Pancreas (tissue), 10 donors: Measurements from ENCODE around the gene ECPAS. TPM values are rescaled to one million over a fixed set of nuclear protein-coding genes. Genes with fewer than 3 reads are reported as not detected.
"Not testable (repeated sequence)": the region's sequence is repeated elsewhere in the genome, so short reads cannot be mapped to it uniquely, and the experiment has no call there.

Source experiments
- ATAC-seq, 4 donors: fragments of 200-7000 bp; cut with Tn5 transposase; one replicate each; pipeline versions ENCODE4 v1.8.0 to v1.9.1; 2020; ENCODE audit warnings: mild to moderate bottlenecking in 4 of 4, moderate library complexity in 4 of 4
- DNase-seq, 6 donors: peaks; one replicate each; pipeline ENCODE4 v3.0.0-alpha.2; 2020
- FAIRE-seq: peaks from 2 replicates; lab custom pipeline; 2012; peaks lifted over from hg19 to GRCh38; lab: Jason Lieb, UNC
- H3K27ac ChIP-seq, 4 donors: fragments of 200-600 bp; sonication (generic); 1 replicate in 3 of 4; 2 replicates in 1 of 4; pipeline versions ENCODE4 v1.5.0 to v1.8.0; 2020
- H3K27me3 ChIP-seq, 4 donors: fragments of 200-600 bp; one replicate each; pipeline ENCODE4 v1.8.0; 2021
- H3K36me3 ChIP-seq, 3 donors: fragments of 200-600 bp; sonication (generic) in 1 of 3; one replicate each; pipeline versions ENCODE4 v1.5.0 to v1.8.0; 2020 to 2021
- H3K4me1 ChIP-seq, 3 donors: fragments of 200-600 bp; one replicate each; pipeline ENCODE4 v1.8.0; 2021
- H3K4me3 ChIP-seq, 4 donors: fragments of 200-600 bp; sonication (generic) in 2 of 4; one replicate each; pipeline versions ENCODE4 v1.5.0 to v1.8.0; 2020 to 2021
- H3K9me3 ChIP-seq, 4 donors: fragments of 200-600 bp; one replicate each; pipeline ENCODE4 v1.8.0; 2021
- WGBS, 2 donors: extraction: QIAGEN DNeasy Blood & Tissue Kit; methylation state at CpG; one replicate each; pipeline ENCODE4 v1.1.7; 2013; 5-methylcytosine and 5-hydroxymethylcytosine counted together
- intact Hi-C, 3 donors: fragments of 100-400 bp; cut with DNase I; formaldehyde crosslinking; loops; one replicate each; pipeline versions ENCODE4 v1.11.1 to v1.14.2; 2022
- polyA plus RNA-seq, 2 donors: library from polyadenylated mRNA; stranded (reverse); fragments of 200-250 nt; gene quantifications; one replicate each; pipeline ENCODE4 v1.2.3, GENCODE V29; 2013
- total RNA-seq, 6 donors: library from RNA; stranded (reverse); fragmentation: NEBNext Ultra II Directional in 4 of 6; extraction: Animal tissue kit (Norgen Biotek cat#: 25700) in 4 of 6; gene quantifications; one replicate each; pipeline versions ENCODE4 v1.2.1 to v1.2.4, GENCODE V29; 2021 to 2023
- TF ChIP-seq, protein P1 (sequence below), 4 donors: fragments of 200-600 bp; sonication (generic) in 3 of 4; IDR thresholded peaks; one replicate each; pipeline versions ENCODE4 v1.5.0 to v1.8.0; 2021; ENCODE audit warnings: antibody characterized with exemption in 4 of 4
- donor health status: healthy with polysubstance abuse.
- donor health status: DM: no; HTN: no; CAD: no; lungs with moderate emphysema.
- donor health status: DM: no; HTN: no; CAD: no.
- donor health status: control.
- donor health status: control.
- donor health status: Bipolar disorder and iron deficiency.
- donor health status: DM: yes; HTN: yes; CAD: no.
- donor health status: DM: no; HTN: no; CAD: no.
- donor health status: DM: no; HTN: no; CAD: no.
- donor health status: DM: yes; HTN: yes; CAD: no.

The ECPAS gene
- total and polyA plus RNA-seq, 8 donors = 12.2 to 43.6 (median 38.6) TPM

DNA sequence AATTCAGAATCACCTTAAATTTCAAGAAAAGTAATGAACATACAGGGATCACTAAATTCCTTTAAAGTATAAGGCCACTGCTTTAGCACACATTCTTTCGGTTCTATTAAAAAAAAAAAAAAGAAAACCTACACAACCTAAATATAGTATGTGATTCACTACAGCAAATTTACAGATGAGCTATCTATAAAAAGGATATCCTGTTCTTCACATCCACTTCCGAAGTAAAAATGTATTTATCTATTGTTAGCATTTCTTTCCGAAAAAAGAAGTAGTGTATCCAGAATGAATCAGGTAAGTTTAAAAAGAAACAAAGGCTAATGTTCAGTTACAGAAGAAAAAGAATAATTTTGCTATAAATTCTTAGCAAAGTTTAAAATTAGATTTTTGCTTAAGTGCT, 70.2 kb downstream of the ECPAS start:
- no peaks in the 10 kb centered on the region for H3K9me3 ChIP-seq
- H3K27ac ChIP-seq = no peak overlapping the region
- no peaks in the 10 kb centered on the region for H3K27me3 ChIP-seq
- intact Hi-C loops = no loop called here
- no peak overlapping the region for H3K4me3 ChIP-seq
- no peak for FAIRE-seq
- DNase-seq = no peak
- 90 to 91% methylated on average over 3 of the region's 3 CpGs for WGBS, 2 donors
- ATAC-seq = no peak
- TF ChIP-seq, protein P1, sequence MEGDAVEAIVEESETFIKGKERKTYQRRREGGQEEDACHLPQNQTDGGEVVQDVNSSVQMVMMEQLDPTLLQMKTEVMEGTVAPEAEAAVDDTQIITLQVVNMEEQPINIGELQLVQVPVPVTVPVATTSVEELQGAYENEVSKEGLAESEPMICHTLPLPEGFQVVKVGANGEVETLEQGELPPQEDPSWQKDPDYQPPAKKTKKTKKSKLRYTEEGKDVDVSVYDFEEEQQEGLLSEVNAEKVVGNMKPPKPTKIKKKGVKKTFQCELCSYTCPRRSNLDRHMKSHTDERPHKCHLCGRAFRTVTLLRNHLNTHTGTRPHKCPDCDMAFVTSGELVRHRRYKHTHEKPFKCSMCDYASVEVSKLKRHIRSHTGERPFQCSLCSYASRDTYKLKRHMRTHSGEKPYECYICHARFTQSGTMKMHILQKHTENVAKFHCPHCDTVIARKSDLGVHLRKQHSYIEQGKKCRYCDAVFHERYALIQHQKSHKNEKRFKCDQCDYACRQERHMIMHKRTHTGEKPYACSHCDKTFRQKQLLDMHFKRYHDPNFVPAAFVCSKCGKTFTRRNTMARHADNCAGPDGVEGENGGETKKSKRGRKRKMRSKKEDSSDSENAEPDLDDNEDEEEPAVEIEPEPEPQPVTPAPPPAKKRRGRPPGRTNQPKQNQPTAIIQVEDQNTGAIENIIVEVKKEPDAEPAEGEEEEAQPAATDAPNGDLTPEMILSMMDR (IDR thresholded peaks at IDR 0.05) = no peak
- no peaks in the 10 kb centered on the region for H3K4me1 ChIP-seq
- peaks cover 3 to 85% (median 4%) of the 10 kb centered on the region in 3 donors for H3K36me3 ChIP-seq

DNA sequence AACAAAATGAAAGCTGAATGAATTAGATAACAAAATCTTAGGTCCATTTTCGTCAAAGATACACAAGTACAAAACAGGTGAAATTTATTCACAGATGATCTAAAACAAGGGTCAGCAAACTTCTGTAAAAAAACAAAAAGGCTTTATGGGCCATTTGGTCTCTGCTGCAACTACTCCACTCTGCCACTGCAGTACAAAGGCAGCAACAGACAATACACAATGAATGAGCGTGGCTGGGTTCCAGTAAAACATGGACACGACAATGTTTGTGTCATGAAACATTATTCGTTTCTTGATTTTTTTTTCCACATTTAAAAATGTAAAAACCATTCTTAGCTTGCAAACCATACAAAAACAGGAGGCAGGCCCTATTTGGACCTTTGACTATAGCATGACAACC, 71.9 kb downstream of the ECPAS start:
- Histone ChIP-seq H3K36me3 (peaks cover 4 to 84% (median 8%) of the 10 kb centered on the region in 3 donors), H3K4me1 (no peaks in the 10 kb centered on the region), H3K9me3 (no peaks in the 10 kb centered on the region), H3K27ac (no peak overlapping the region), H3K27me3 (no peaks in the 10 kb centered on the region), H3K4me3 (no peak overlapping the region)
- DNase-seq (no peak), FAIRE-seq (no peak), ATAC-seq (no peak)
- WGBS, 2 donors = 89 to 92% methylated on average over 4 of the region's 4 CpGs
- TF ChIP-seq, protein P1 (IDR thresholded peaks at IDR 0.05) = no peak
- intact Hi-C loops = no loop called here

DNA sequence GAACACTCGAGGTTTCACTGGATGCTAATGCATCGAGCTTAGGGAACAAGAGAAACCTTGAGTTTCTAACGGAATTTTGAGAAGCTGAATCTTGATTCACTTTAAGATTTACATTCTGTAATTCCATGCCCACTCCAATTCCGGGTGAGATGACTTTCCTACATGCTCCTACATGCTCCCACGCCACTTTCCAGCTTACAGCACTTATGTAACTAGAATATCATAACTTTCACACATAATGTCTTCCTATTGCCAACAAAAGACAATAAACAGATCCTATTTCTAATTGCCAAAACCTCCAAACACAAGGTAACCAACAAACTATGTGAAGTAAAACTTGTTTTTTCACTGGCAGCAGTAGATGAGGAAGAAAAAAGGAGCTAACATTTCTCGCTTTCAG, 72.9 kb downstream of the ECPAS start:
- Histone ChIP-seq H3K27ac (no peak overlapping the region), H3K27me3 (no peaks in the 10 kb centered on the region), H3K4me1 (no peaks in the 10 kb centered on the region), H3K36me3 (peaks cover under 1 to 82% (median 8%) of the 10 kb centered on the region in 3 donors), H3K4me3 (no peak overlapping the region), H3K9me3 (no peaks in the 10 kb centered on the region)
- TF ChIP-seq, protein P1 (IDR thresholded peaks at IDR 0.05) = no peak
- intact Hi-C loops = no loop called here
- no peak for DNase-seq
- FAIRE-seq = no peak
- no peak for ATAC-seq
- WGBS, 2 donors = 93 to 96% methylated on average over 6 of the region's 6 CpGs

DNA sequence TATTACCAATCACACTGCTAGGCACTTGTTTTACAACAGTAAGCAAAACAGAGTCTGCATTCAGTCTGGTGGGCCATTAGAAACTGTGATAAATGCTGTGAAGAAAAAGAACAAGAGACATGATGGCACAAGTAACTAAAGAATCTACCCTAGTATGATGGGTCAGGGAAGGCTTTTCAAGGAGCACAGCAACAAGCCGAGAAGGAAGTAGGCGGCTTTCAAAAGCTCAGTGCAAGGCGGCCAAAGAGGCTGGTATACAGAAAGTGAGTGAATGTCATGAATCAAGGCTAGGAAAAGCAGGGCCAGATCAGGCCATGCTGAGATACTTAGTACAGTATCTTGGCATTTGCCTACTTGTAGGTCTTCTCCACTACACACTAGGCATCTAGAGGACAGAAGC, 76.4 kb downstream of the ECPAS start:
- intact Hi-C loops = no loop called here
- no peak for FAIRE-seq

DNA sequence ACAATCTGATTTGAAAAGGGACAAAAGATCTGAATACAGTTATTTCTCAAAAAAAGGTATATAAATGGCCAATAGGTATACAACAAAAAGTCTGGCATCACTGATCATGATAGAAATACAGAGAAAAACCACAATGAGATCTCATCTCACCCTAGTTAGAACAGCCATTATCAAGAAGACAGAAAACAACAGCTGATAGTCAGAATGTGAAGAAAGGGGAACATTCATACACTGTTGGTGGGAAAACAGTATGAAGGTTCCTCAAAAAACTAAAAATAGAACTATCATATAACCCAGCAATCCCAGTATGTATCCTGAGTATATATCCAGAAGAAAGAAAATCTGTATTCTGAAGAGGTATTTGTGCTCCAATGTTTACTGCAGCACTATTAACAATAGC, 78.5 kb downstream of the ECPAS start:
- ATAC-seq (no peak), FAIRE-seq (no peak), DNase-seq (no peak)
- Histone ChIP-seq H3K36me3 (peaks cover 0 to 51% (median 12%) of the 10 kb centered on the region in 3 donors), H3K27ac (no peak overlapping the region), H3K9me3 (no peaks in the 10 kb centered on the region), H3K4me1 (no peaks in the 10 kb centered on the region), H3K27me3 (no peaks in the 10 kb centered on the region), H3K4me3 (no peak overlapping the region)
- TF ChIP-seq, protein P1 (IDR thresholded peaks at IDR 0.05) = no peak
- intact Hi-C loops = no loop called here

More for the DNA sequence above, 76.4 kb downstream of the ECPAS start:
- Histone ChIP-seq H3K27me3 (no peaks in the 10 kb centered on the region), H3K36me3 (peaks cover 0 to 55% (median 9%) of the 10 kb centered on the region in 3 donors), H3K4me3 (no peak overlapping the region), H3K27ac (no peak overlapping the region), H3K9me3 (no peaks in the 10 kb centered on the region), H3K4me1 (no peaks in the 10 kb centered on the region)
- TF ChIP-seq, protein P1 (IDR thresholded peaks at IDR 0.05) = no peak
- WGBS, 2 donors = 93 to 99% methylated on average over 3 of the region's 3 CpGs
- no peak for ATAC-seq
- no peak for DNase-seq

DNA sequence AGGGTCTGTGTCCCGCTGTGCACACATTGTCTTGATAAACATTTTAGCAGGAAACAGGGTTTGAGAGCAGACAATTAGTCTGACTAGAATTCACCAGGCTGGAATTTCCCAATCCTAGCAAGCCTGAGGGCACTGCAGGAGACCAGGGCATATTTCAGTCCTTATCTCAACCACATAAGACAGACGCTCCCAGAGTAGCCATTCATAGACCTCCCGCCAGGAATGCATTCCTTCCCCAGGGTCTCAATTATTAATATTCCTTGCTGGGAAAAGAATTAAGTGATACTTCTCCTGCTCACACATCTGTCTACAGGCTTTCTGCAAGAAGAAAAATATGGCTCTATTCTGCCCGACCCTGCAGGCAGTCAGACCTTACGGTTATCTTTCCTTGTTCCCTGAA, 82.7 kb downstream of the ECPAS start:
- H3K27me3 ChIP-seq, FAIRE-seq, intact Hi-C loops, DNase-seq, H3K27ac ChIP-seq, H3K4me3 ChIP-seq, H3K9me3 ChIP-seq, ATAC-seq, H3K4me1 ChIP-seq: not testable (repeated sequence)
- H3K36me3 ChIP-seq = peaks cover 0 to 20% (median 9%) of the 10 kb centered on the region in 3 donors
- WGBS, 2 donors = 98% methylated on average over 5 of the region's 5 CpGs
